Breast epithelium (tissue), 3 donors: ENCODE results near the gene RNF141.

Experiments
- POLR2A ChIP-seq: fragments of 450-650 bp; IDR thresholded peaks from one replicate; pipeline ENCODE4 v1.6.1; 2016; ENCODE audit warnings: antibody characterized with exemption, mild to moderate bottlenecking, moderate library complexity
- TF ChIP-seq, protein P1 (sequence below), 3 donors: fragments of 450-650 bp; IDR thresholded peaks; one replicate each; pipeline ENCODE4 v1.5.1; 2016 to 2017; ENCODE audit warnings: antibody characterized with exemption in 3 of 3, mild to moderate bottlenecking in 3 of 3, moderate library complexity in 3 of 3

DNA sequence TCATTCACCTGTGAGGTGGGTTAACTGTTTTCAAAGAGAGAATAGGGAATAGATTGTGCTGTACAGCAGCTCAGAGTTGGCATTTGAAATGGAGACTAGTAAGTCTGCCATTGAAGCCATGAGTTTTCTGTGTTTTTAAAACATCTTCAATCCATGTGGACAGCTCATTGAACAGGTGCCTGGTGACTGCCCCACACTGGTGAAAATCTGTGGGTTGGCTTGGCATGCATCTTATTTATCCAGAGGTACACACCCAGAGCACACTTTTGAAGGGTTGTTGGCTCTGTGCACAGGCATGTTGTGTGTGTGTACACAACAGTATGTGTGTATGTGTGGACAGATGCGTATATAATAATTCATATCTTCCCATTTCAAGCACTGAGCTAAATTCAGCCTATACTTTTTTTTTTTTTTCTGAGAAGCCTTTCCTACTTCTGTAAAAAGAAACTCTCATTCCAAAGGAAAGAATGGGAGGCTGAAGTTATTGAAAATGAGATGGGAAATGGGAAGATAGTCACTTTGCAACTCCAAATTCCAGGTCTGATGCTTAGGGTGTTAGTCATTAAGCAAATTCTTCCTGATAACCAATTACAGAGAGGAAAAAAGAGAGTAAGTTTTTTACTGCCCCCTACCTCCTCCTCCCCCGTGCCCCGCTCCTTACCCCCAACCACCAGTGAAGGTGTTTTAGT, 34.5 kb upstream of the RNF141 start:
- TF ChIP-seq POLR2A, result no peak
- TF ChIP-seq, protein P1, sequence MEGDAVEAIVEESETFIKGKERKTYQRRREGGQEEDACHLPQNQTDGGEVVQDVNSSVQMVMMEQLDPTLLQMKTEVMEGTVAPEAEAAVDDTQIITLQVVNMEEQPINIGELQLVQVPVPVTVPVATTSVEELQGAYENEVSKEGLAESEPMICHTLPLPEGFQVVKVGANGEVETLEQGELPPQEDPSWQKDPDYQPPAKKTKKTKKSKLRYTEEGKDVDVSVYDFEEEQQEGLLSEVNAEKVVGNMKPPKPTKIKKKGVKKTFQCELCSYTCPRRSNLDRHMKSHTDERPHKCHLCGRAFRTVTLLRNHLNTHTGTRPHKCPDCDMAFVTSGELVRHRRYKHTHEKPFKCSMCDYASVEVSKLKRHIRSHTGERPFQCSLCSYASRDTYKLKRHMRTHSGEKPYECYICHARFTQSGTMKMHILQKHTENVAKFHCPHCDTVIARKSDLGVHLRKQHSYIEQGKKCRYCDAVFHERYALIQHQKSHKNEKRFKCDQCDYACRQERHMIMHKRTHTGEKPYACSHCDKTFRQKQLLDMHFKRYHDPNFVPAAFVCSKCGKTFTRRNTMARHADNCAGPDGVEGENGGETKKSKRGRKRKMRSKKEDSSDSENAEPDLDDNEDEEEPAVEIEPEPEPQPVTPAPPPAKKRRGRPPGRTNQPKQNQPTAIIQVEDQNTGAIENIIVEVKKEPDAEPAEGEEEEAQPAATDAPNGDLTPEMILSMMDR (IDR thresholded peaks at IDR 0.05), result no peak
